ENCODE data around the gene NLRC5.
"Not testable (repeated sequence)": the region's sequence is repeated elsewhere in the genome, so short reads cannot be mapped to it uniquely, and the experiment has no call there.

The NLRC5 gene

DNA sequence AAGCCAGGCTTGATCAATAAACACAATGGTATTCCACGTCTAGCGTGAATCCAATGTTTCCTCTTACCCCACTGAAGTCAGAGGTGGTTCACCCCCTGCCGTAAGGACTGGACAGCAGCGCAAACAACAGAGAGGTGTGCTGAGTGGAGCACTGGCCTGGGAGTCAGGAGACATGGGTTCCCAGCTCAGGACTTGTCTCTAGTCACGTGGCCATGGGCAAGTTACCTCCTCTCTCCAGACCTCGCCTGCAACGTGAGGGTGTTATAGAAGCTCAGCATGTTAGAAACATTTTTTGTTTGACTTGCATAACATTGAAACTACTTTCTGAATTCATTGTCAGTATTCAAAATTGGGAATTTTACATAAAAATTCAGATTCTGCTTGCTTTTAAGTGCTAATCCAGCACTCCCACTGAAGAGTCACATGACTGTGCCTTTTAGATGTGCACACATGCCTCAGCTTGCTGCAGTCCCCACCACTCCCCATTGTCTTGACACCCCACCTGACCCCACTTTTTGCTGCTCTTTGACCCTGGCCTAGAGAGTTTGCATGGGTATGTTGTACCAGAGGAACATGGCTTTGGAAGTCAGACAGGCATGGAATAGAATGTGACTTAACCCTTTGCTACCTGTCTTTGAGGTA, 94.2 kb downstream of the NLRC5 start:
- DNase-seq: no peak

DNA sequence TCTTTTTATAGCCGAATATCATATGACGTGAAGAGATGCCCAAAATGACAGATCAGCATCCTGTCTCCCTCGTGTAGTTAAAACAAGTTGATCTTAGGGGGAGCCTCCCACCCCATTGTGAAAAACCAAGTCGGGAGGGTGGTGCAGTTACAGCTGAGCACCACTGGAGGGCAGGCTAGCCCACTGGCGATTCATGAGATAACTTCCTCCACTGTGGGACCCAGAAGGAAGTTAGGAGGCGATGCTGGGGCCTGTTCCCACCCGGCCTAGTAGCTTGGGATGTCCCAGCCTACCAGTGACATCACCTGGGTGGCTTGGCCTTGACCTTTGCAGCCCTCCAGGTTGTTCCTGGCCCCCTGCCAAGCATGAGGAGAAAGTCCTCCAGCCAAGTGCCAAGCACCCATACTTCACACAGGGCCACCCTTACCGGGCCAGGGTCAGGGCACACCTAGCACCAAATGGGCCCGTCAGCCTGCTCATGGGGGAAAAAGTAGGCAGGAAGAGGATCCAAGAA, 95.0 kb downstream of the NLRC5 start:
- DNase-seq: peak in 1 of 2 experiments; percentile 30

DNA sequence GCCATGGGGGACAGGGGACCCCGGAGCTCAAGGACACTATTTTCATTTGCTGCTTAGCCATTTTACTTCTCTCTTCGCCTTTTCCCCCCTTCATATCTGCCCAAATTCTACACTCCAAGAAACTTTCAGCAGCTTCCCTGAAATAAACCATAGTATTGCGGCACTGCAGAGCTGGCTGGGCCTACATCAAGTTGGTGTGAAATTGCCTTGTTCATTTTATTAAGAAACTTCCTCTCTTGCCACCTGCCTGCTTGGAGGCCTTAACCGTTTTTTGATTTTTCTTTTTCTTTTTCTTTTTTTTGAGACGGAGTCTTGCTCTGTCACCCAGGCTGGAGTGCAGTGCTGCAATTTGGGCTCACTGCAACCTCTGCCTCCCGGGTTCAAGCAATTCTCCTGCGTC, 95.6 kb downstream of the NLRC5 start:
- no peak for DNase-seq

DNA sequence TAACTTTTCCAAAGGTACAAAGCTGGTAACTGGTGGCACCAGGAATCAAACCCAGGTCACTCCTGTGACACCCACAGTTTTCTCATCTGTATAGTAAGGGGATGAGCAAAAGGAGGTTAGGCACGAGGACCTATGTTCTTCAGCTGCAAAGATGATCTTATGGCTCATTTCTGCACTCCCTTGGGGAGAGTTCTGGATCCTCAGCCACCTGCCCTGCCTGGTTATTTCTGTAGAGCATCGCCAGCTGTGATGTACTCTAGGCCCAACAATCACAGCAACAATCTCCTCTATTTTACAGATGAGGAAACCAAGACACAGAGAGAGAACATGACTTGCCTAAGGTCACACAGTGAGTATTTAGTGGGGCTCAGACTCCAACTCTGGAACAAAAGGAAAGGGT, 97.6 kb downstream of the NLRC5 start:
- DNase-seq: no peak

DNA sequence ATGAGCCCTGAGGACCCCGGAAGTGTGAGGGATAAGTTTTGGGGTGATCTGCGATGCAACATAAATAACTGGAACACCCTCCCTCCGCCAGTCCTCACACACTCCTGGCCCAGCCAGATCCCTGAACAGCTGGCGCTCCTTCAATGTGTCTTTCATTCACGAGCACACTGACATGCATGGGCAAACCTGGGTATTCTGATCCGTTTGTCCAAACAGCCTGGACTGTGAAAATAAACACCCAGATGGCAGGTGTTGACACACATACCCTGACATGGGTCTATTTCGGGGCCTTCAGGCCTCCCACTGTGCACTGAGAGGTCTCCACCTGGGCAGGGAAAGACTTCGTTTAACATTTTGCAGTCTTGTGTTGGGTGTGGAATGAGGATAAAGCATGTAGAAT, 100.0 kb downstream of the NLRC5 start:
- DNase-seq: no peak

DNA sequence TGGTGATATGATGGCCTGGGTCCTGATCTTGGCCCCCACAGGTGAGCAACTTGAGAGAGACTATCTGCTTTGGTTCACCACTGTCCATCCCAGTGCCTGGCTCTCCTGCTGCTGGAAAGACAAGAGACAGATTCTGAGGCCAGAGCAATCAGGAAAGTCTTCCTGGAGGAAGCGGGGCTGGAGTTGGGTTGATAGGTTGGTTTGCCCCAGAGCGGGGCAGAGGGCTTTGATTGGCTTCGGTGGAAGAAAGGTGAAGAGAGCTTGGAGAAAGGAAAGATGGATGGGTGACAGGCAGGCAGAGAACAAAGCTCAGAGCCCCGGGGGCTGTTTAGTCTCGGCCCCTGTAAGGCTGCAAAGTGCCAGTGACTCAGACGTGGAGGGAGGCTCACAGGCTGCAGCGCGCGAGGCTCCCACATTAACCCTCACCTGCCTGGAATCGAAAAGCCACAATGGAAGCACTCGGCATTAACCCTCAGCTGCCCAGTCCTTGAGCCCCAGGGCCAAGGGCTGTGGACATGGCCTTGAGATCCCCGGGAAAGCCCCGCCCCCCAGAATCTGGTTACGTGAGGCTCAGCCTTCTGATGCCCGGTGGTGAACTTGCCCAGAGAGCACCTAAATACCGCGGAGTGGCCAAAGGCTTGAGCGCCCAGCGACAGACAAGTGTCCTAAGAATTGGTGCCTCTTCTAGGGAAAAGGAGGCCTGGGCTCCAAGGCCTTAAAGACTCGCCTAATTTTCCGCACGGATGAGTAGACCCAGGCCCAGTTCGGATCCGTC, 102.0 kb downstream of the NLRC5 start:
- no peak for DNase-seq

DNA sequence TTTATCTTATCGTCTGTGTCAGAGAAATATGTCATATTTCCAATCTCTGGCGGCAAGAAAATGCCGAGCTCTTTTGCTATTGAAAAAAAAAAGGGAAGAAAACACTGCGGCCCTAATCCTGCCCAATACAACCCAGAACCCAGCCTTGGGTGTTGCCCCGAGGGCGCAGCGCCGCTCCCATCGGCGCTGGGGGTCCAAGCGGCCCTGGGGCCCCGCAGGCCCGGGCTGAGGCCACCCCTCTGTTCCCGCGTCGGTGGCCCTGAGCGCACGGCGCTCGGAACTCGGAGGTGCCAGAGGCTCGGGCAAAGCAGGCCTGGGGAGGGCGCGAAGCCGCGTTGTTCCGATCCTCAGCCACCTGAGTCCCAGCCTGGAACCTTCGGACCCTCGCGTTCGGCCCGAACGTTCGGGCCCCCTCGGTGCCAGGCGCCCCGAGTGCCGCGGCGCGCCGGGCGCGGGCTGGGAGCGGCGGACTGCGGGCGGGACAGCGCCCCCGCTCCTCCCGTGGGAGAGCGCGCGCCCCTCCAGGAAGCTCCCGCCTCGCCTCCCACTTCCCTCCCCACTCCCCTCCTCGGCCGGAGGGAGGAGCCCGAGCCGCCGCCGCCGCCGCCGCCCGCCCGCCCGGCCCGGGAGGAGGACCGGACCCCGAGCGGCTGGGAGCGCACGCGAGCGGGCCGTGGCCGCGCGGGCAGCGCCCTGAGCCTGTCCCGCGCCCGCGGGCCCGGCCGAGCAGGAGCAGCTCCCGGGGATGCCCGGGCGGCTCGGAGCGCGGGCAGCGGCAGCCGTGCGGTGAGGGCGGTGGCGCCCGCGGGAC, 102.8 kb downstream of the NLRC5 start, which contains the start of gene CPNE2:
TSS of gene CPNE2 (plus strand) at position 609 of the 811 bp plus-strand sequence. CDS start 18,160 bp downstream, outside the sequence.
- peak; percentile 43 to 61 for DNase-seq

DNA sequence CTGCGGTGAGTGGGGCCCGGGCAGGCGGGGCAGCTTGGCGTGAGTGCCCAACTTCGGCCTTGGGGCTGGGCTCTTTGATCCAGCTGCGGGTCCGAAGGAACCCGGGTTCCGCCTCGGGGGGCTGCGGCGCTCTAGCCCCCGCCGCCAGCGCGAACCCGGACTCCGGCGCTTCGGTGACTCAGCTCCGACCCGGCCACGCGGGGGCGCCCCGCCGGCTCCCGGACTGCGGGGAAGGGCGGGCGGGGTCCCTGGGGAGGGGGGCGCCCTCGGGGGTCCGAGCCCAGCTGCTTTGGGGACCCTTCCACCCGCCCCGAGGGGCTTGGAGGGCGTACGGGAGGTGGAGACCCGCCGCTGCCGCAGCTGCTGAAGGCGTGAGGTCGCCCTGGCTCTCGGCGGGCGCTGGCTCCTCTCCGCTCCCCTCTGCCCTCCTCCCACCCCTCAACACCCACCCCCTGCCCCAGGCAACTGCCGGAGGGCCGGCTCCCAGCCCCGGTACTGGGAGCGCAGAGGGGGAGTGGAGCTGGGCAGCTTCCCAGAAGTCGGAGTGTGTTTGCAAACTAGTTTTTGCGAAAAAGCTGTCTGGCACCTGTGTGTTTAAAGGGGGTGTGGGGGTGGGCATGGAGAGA, 103.5 kb downstream of the NLRC5 start:
- peak in 1 of 2 experiments; percentile 49 for DNase-seq

DNA sequence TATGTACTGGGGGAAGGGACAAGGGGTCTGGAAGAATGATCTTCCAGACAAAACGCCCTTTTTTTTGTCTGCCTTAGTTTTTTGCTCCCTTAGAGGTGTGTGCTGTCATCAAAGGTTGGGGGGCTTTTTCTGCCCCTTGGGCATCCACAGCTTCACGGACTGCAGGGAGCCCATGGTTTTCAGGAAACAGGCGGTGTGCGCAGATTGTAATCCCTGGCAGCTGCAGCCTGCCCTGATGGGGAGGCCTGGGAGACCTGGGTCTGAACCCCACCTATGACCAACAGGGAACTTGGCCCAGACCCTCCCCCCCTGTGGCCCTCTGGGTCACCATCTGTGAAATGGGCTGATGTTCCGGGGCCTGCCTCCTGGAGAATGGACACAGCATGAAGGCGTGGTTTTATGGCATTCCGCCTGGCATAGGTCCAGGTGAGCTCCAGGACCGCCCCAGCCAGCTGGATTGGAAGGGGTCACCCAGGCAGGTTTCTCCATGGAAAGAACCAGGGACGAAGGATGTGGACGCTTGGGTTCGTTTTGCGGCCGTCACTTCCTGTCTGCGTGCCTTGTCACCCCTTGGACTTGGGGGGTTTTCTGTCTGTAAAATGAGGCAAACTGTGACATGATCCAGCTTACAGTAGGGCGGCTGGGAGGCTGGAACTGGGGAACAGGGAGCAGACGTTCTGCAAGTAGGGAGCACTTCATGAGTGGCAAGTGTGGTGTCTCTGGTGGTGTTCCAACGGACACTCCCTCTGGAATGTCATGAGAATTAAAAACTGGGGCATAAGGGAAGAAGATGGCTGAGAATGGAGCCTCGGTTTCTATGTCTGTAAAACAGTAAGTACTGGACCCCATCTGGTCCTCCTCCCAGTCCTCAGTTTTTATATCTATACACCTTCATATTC, 104.6 kb downstream of the NLRC5 start:
- DNase-seq: no peak

DNA sequence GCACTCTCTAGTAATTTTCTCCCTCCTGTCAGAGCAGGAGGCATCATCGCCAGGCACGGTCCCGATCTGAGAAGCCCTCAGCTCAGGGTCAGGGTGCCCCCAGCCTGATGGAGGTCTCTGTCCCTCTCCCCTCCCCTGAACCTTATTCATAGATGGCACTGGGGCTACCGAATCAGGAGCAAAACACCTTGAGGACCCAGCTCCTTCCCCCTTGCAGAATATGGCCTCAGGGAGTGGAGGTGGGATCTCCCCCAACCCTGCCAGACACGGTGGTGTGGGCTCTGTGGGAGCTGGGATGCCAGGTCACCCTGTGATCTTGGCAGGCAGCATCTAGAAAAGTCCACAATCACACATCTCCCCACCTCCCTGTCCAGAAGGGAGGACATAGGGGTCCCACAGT, 105.6 kb downstream of the NLRC5 start:
- no peak for DNase-seq

DNA sequence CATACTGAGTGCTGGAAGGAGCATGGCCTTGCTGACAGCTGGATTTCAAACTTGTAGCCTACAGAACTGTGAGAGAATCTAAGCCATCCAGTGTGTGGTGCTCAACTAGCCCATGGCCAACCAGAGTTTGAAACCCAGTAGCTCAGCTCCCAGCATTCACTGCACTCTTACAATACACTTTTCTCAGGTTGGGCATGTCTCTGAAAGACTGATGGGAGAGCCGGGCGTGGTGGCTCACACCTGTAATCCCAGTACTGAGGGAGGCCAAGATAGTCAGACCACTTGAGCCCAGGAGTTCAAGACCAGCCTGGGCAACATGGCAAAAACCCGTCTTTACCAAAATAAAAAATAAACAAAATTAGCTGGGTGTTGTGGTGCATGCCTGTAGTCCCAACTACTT, 106.8 kb downstream of the NLRC5 start:
- DNase-seq: no peak

DNA sequence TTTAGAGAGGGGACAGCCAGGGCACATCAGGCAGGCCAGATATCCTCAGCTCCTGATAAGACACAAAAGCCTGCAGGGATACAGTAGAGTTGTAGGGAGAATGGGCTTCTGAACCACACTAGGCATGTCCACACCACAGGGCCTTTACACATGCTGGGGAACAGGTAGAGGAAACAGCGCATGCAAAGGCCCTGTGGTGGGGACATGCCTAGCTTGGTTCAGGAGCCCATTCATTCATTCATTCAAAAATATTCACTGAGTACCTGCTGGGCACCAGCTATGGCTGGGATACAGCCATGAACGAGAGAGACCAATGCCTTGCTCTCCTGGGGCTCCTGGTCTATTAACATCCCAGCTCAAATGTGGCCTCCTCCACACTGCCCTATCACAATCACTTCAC, 107.4 kb downstream of the NLRC5 start:
- DNase-seq: no peak

DNA sequence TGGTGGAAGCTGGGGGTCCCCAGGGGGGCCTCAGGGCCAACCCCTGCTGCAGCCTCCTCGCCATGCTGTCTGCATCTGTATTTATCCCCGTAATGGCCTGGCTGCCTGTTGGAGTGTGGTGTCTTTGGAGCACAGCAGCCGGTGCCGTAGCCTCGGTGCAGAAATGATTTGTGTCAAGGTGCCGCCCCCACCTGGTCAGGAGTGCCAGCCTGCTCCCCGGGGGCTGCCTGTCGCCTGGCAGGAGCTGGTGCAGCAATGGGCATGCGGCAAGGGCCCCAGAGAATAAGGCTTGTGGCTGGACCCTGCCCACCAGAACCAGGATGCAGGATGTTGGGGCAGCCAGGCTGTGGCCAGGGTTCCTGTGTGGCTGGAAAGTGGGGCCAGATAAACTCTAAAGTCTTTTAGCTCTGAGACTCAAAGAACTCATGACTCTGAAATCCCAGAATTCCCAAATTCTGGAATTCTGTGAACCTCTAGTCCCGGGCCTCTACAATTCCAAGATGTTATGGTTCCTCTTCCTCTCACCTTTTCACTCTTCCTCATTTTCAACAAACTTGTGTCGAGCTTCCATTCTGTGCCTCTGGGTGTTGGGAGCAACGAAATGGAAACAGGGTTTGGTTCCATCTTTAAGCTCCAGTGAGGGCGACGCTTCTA, 109.0 kb downstream of the NLRC5 start:
- DNase-seq: no peak

DNA sequence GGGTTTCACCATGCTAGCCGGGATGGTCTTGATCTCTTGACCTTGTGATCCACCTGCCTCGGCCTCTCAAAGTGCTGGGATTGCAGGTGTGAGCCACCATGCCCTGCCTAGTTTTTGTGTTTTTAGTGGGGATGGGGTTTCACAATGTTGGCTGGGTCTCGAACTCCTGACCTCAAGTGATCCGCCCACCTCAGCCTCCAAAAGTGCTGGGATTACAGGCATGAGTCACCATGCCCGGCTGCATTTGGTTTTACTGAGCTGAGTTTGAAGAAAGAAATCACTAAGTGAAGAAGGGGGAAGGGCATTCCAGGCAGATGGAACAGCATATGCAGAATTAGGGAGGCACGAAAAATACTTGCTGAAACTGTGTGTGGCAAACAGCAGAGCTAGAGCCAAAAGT, 110.6 kb downstream of the NLRC5 start:
- not testable (repeated sequence) for DNase-seq

DNA sequence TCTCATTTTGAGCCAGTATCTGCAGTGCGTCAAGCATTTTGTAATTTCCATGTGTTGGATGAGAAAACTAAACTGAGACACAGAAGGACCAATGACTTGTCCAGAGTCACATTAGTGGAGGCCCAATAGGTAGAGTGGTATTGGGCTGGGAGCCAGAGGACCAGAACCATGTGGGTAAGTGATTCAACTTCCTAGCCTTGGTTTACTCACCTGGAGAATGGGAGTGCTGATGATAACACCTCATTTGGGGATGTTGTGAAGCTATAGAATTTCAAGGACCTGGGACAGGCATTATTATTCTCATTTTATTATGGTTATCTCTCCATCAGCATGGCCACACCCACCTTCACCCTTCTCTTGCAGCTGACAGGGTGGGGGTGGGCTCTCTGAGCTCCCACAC, 111.1 kb downstream of the NLRC5 start:
- DNase-seq: no peak

DNA sequence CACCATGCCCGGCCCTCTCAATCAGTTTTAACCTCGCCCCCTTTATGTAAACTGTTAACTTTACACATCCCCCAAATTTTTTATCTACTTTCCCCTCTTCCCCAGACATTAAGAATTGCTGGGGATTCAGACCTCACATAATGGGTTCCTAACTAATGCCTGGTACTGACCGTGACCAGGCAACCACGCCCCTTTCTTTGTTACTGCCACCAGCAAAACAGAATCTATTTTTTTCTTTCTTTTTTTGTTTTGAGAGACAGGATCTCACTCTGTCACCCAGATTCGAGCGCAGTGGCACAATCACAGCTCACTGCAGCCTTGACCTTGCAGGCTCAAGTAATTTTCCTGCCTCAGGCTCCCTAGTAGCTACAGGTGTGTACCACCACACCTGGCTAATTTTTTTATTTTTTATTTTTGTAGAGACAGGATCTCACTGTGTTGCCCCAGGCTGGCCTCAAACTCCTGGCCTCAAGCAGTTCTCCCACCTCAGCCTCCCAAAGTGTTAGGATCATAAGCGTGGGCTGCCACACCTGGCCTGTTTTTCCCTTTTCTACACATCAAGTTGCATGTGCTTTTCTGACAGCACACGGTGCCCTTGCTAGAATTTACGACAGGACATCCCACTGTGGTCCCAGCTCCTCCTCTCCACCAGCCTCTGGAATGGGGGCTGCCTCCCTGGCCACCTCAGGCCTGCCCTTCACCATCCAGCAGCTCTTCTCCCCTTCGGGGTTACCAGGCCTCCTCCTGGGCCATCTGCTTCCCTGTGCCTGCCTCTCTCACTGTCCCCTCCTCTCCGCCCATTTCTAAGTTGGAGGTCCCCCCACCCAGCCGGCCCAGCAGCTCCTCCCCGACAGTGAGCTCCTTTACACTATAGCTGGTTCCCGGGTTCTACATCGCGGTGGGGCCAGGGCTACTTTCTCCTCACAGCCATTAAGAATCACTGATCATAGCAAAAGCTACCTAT, 113.8 kb downstream of the NLRC5 start:
- DNase-seq: no peak

DNA sequence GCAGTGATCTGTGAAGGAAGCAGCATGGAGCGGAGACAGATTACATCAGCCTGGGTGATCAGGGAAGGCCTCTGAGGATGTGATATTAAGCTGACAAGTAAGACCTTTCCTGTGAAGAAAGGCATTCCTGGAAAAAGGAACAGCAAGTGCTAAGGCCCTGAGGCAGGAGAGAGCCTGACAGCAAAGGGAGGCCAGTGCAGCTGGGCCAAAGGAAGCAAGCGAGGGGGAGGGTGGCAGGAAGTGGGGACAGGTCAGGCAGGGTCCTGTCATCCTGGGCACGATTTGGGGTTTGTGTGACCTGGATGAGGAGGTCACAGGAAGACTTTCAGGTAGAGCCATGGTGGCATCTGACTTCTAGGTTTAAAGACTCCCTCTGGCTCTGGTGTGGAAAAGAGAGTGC, 115.3 kb downstream of the NLRC5 start:
- DNase-seq: no peak

DNA sequence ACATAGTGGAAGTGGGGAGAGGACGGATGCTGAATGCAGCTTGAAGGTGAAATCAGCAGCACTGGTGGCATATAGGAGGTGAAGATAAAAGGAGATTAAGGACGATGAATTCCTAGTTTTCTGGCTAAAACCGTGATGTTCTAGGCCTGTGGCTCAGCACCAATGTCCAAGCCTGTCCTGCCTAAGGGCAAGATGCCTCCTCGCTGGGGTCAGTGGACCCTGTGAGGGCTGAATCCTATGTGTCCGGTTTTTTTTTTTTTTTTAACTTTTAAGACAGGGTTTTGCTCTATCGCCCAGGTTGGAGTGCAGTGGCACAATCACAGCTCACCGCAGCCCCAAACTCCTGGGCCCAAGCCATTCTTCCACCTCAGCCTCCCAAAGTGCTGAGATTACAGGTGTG, 115.8 kb downstream of the NLRC5 start:
- DNase-seq: no peak

DNA sequence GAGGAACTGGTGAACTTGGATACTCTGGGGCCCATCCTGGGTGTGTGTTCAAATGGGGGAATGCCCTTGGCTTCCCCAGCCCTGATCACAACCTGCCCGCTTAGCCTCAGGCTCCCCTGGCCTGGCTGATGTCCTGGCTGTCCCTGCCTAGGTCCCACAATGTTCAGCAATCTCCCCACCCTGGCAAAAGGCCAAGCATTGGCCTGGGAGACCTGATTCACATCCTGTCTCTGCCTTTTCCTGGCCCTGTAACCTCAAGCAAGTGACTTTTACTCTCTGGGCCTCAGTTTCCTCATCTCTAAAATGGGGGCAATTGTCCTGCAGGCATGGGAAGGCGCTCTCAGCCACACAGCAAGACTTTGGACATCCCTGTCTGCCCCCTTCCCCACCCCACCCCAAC, 117.4 kb downstream of the NLRC5 start:
- DNase-seq: no peak

DNA sequence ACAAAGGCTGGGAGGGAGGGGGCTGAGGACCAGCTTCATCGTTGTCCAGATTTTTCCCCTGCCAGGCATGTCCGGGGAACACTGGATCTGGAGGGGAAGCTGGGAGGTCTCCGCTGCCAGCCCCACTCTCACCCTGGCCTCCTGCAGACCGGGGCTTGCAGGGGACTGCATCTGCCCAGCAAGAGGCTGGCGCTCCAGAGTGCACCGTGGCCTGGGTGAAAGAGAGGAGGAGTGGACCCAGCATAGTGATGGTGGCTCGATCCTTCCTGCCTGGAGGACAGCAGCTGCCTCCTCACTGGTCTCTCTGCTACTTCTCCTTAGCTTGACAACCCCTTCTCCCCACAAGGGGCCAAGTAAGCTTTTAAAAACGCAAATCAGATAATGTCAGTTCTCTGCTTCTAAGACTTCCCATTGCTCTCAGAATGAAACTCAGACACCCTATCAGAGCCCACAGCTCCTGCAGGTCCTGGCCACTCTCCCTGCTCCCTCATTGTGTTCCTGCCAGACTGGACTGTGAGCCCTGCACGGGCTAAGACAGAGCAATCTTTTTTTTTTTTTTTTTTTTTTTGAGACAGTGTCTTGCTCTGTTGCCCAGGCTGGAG, 118.1 kb downstream of the NLRC5 start:
- DNase-seq: no peak

All from NCI-H1930 (cell line).